ENCODE data around the gene PLD5. TPM values are rescaled to one million over a fixed set of nuclear protein-coding genes. Genes with fewer than 3 reads are reported as not detected.

Gene PLD5
- total and polyA plus RNA-seq, 2 of the 13 experiments (the other 11 are each of a cell fraction or from before 2014, with no cell fraction given), result not detected

DNA sequence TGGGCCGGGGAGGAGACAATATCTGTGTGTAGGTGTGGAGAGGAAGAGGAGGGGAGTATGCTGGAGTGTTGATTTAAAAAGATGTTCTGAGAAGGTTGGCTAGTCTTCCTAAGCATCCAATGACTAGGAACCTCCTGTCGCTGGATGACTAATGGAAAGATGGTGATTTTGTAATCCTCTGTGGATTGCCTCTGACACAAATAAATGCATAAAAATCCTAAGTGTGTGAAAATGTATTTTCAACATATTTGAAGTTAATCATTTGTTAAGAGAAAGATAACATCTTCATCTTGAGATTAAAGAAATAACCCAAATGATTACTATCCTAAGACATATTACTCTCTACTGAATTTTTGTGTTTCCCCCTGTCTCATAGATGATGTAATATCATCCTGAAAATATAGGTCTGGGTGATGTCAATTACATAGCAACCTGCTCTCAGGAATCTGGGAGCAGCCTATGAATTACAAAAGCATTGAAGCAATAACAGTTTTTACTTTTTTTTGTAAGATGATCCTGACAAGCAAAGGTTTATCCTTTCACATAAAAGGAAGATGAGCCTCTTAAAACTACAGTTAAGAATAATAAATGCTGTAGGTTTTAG lies 305.1 kb downstream of the PLD5 start (continued):
- TF ChIP-seq, protein P1, sequence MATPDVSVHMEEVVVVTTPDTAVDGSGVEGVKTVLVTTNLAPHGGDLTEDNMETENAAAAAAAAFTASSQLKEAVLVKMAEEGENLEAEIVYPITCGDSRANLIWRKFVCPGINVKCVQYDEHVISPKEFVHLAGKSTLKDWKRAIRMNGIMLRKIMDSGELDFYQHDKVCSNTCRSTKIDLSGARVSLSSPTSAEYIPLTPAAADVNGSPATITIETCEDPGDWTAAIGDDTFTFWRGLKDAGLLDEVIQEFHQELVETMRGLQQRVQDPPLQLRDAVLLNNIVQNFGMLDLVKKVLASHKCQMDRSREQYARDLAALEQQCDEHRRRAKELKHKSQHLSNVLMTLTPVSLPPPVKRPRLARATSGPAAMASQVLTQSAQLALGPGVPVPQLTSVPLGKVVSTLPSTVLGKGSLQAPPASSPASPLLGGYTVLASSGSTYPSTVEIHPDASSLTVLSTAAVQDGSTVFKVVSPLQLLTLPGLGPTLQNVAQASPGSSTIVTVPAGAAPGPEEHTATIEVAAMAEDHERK (CRISPR knock-in tag; IDR thresholded peaks at IDR 0.05; ENCODE audit: low read depth), result no peak
- TF ChIP-seq ZNF3 (CRISPR knock-in tag; IDR thresholded peaks at IDR 0.05), result no peak
- TF ChIP-seq, protein P2, sequence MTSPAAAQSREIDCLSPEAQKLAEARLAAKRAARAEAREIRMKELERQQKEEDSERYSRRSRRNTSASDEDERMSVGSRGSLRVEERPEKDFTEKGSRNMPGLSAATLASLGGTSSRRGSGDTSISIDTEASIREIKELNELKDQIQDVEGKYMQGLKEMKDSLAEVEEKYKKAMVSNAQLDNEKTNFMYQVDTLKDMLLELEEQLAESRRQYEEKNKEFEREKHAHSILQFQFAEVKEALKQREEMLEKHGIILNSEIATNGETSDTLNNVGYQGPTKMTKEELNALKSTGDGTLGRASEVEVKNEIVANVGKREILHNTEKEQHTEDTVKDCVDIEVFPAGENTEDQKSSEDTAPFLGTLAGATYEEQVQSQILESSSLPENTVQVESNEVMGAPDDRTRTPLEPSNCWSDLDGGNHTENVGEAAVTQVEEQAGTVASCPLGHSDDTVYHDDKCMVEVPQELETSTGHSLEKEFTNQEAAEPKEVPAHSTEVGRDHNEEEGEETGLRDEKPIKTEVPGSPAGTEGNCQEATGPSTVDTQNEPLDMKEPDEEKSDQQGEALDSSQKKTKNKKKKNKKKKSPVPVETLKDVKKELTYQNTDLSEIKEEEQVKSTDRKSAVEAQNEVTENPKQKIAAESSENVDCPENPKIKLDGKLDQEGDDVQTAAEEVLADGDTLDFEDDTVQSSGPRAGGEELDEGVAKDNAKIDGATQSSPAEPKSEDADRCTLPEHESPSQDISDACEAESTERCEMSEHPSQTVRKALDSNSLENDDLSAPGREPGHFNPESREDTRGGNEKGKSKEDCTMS (CRISPR knock-in tag; conservative IDR thresholded peaks at IDR 0.05), result no peak

- no peak for FAIRE-seq
- no peak for ATAC-seq
- ChIA-PET POLR2A (no interaction called here), CTCF (ENCODE audit: low intra/inter-chr PET ratio, low total read pairs) (no interaction called here)
- WGBS (ENCODE audit: low lambda C conversion rate), result 24% methylated on average over 4 of the region's 4 CpGs
- intact Hi-C loops (cut with micrococcal nuclease; ENCODE audit: unreplicated experiment), result no loop called here
- H3K27me3 ChIP-seq (ENCODE audit: control insufficient read depth in 1 of 2, insufficient read depth in 2 of 2, low read length in 2 of 2), result no peaks in the 10 kb centered on the region
- no peak overlapping the region for H3K4me2 ChIP-seq (ENCODE audit: low read depth, low read length)
- H3K9me3 ChIP-seq (ENCODE audit: low read length), result peaks cover 16% of the 10 kb centered on the region
- H3K36me3 ChIP-seq (replicated peaks in 1 of 2; ENCODE audit: control insufficient read depth in 1 of 2, insufficient read depth in 2 of 2, low read length in 2 of 2), result no peaks in the 10 kb centered on the region
- in situ Hi-C loops (cut with HindIII; ENCODE audit: extremely low pct_ligation_motif_present, low pct_unique_long_range_greater_than_20kb), result no loop called here
- H4K20me1 ChIP-seq (ENCODE audit: insufficient read depth, low read length), result no peaks in the 10 kb centered on the region
- no peaks in the 10 kb centered on the region for H3K79me2 ChIP-seq (ENCODE audit: insufficient read depth, low read length)
- no peak overlapping the region for H3K27ac ChIP-seq (ENCODE audit: extremely low read length, insufficient read depth, low read length)
- BruUV-seq (replicated peaks), result no TSS peak
- no peak overlapping the region for H2AFZ ChIP-seq (ENCODE audit: low read length)
- H3K4me3 ChIP-seq (replicated peaks in 1 of 3; ENCODE audit: insufficient read depth in 1 of 3, low read depth in 2 of 3, low read length in 3 of 3), result no peak overlapping the region
- H3K4me1 ChIP-seq (ENCODE audit: insufficient read depth, low read length), result peaks cover 7% of the 10 kb centered on the region
- no peak for DNase-seq (ENCODE audit: low spot score)
- TF ChIP-seq ZNF496 (CRISPR knock-in tag; IDR thresholded peaks at IDR 0.05; ENCODE audit: insufficient replicate concordance) (no peak), RFX5 (IDR thresholded peaks at IDR 0.05; ENCODE audit: low read depth, low read length) (no peak), MAF1 (CRISPR knock-in tag; IDR thresholded peaks at IDR 0.05; ENCODE audit: borderline replicate concordance) (no peak), KAT8 (CRISPR knock-in tag; IDR thresholded peaks at IDR 0.05) (no peak), NFE2L2 (IDR thresholded peaks at IDR 0.05; ENCODE audit: low read length) (no peak), NONO (IDR thresholded peaks at IDR 0.05) (no peak), NONO (CRISPR knock-in tag; conservative IDR thresholded peaks at IDR 0.05) (no peak), MIER2 (CRISPR knock-in tag; IDR thresholded peaks at IDR 0.05) (no peak), SMAD9 (CRISPR knock-in tag; IDR thresholded peaks at IDR 0.05) (no peak), EHMT2 (IDR thresholded peaks at IDR 0.05; ENCODE audit: borderline replicate concordance, low read depth, low read length) (no peak), SMAD3 (CRISPR knock-in tag; IDR thresholded peaks at IDR 0.05) (no peak), CBX5 (CRISPR knock-in tag; IDR thresholded peaks at IDR 0.05; ENCODE audit: borderline replicate concordance) (no peak), PHF21A (CRISPR knock-in tag; IDR thresholded peaks at IDR 0.05) (no peak)
- TF ChIP-seq, protein P3, sequence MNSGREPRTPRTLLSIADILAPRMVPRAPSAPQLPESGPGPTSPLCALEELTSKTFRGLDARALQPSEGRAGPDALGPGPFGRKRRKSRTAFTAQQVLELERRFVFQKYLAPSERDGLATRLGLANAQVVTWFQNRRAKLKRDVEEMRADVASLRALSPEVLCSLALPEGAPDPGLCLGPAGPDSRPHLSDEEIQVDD (CRISPR knock-in tag; IDR thresholded peaks at IDR 0.05; ENCODE audit: borderline replicate concordance), result no peak
- no peak overlapping the region for H3K9ac ChIP-seq (ENCODE audit: insufficient read depth, low read depth, low read length)
These were observed 308.1 kb downstream of the PLD5 start for GRCh38 chr1:242216368-242216767.
